SU-DHL-6 (cell line): Measurements from ENCODE around the gene USP24.

ENCODE experiments used
- H2AFZ ChIP-seq: fragments of 200-600 bp; sonication (generic); 2 replicates; pipeline ENCODE4 v1.6.1; 2014; ENCODE audit warnings: low read depth, mild to moderate bottlenecking, moderate library complexity, mixed read lengths, antibody characterized with exemption, low read length; ENCODE audit not compliant: severe bottlenecking
- H3F3A ChIP-seq: fragments of 200-600 bp; shearing (Covaris generic); 2 replicates; pipeline ENCODE4 v1.6.0; 2016; ENCODE audit warnings: antibody characterized with exemption, mild to moderate bottlenecking; ENCODE audit not compliant: insufficient read depth
- H3K27ac ChIP-seq: fragments of 200-600 bp; sonication (generic); 2 replicates; pipeline ENCODE4 v1.5.1; 2016; ENCODE audit warnings: low read depth, mild to moderate bottlenecking, low read length, moderate library complexity, mixed read lengths
- H3K27me3 ChIP-seq: fragments of 200-600 bp; sonication (generic), shearing (Covaris generic); 2 replicates; pipeline ENCODE4 v1.6.0; 2014; ENCODE audit warnings: mild to moderate bottlenecking, low read length
- H3K36me3 ChIP-seq: fragments of 200-600 bp; sonication (generic); 2 replicates; pipeline ENCODE4 v1.6.1; 2014; ENCODE audit warnings: mild to moderate bottlenecking, low read length, mixed read lengths
- H3K4me2 ChIP-seq: fragments of 300-600, 200-600 bp; shearing (Covaris generic), sonication (generic); 2 replicates; pipeline ENCODE4 v1.6.0; 2014; ENCODE audit warnings: low read length, low read depth, mild to moderate bottlenecking; ENCODE audit not compliant: poor library complexity, severe bottlenecking
- H3K4me3 ChIP-seq: fragments of 200-600 bp; sonication (generic); 2 replicates; pipeline ENCODE4 v1.5.1; 2014; ENCODE audit warnings: antibody characterized with exemption, low read length, mild to moderate bottlenecking, mixed read lengths; ENCODE audit not compliant: insufficient read depth, poor library complexity, severe bottlenecking
- H3K79me2 ChIP-seq: fragments of 200-600 bp; sonication (generic); 2 replicates; pipeline ENCODE4 v1.6.1; 2014; ENCODE audit warnings: mild to moderate bottlenecking, low read length, moderate library complexity; ENCODE audit not compliant: insufficient read depth
- H3K9ac ChIP-seq: fragments of 200-600 bp; sonication (generic); 2 replicates; pipeline ENCODE4 v1.7.0; 2014; ENCODE audit warnings: mild to moderate bottlenecking, low read length
- H3K9me2 ChIP-seq: fragments of 200-600 bp; sonication (generic); replicated peaks from 2 replicates; pipeline ENCODE4 v1.6.1; 2014; ENCODE audit warnings: low read length; ENCODE audit not compliant: insufficient read depth
- H3K9me3 ChIP-seq: fragments of 200-600 bp; sonication (generic); 2 replicates; pipeline ENCODE4 v1.6.1; 2014; ENCODE audit warnings: low read length, mixed read lengths; ENCODE audit not compliant: insufficient read depth
- H4K20me1 ChIP-seq: fragments of 200-600 bp; sonication (generic); 2 replicates; pipeline ENCODE4 v1.6.1; 2014; ENCODE audit warnings: low read depth, mild to moderate bottlenecking, antibody characterized with exemption, low read length, moderate library complexity, mixed read lengths
- EZH2phosphoT487 ChIP-seq: fragments of 200-600 bp; sonication (generic), shearing (Covaris generic); conservative IDR thresholded peaks from 2 replicates; pipeline ENCODE4 v1.6.1; 2018; ENCODE audit warnings: mild to moderate bottlenecking, antibody characterized with exemption, low read length, moderate library complexity, mixed read lengths
- TF ChIP-seq, protein P1 (sequence below): fragments of 200-600 bp; sonication (generic); IDR thresholded peaks from one replicate; pipeline ENCODE4 v1.5.1; 2017; ENCODE audit warnings: antibody characterized with exemption, mild to moderate bottlenecking, low read length, moderate library complexity; ENCODE audit not compliant: insufficient read depth, poor library complexity, severe bottlenecking

The USP24 gene, protein sequence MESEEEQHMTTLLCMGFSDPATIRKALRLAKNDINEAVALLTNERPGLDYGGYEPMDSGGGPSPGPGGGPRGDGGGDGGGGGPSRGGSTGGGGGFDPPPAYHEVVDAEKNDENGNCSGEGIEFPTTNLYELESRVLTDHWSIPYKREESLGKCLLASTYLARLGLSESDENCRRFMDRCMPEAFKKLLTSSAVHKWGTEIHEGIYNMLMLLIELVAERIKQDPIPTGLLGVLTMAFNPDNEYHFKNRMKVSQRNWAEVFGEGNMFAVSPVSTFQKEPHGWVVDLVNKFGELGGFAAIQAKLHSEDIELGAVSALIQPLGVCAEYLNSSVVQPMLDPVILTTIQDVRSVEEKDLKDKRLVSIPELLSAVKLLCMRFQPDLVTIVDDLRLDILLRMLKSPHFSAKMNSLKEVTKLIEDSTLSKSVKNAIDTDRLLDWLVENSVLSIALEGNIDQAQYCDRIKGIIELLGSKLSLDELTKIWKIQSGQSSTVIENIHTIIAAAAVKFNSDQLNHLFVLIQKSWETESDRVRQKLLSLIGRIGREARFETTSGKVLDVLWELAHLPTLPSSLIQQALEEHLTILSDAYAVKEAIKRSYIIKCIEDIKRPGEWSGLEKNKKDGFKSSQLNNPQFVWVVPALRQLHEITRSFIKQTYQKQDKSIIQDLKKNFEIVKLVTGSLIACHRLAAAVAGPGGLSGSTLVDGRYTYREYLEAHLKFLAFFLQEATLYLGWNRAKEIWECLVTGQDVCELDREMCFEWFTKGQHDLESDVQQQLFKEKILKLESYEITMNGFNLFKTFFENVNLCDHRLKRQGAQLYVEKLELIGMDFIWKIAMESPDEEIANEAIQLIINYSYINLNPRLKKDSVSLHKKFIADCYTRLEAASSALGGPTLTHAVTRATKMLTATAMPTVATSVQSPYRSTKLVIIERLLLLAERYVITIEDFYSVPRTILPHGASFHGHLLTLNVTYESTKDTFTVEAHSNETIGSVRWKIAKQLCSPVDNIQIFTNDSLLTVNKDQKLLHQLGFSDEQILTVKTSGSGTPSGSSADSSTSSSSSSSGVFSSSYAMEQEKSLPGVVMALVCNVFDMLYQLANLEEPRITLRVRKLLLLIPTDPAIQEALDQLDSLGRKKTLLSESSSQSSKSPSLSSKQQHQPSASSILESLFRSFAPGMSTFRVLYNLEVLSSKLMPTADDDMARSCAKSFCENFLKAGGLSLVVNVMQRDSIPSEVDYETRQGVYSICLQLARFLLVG (N-terminal part only)

DNA sequence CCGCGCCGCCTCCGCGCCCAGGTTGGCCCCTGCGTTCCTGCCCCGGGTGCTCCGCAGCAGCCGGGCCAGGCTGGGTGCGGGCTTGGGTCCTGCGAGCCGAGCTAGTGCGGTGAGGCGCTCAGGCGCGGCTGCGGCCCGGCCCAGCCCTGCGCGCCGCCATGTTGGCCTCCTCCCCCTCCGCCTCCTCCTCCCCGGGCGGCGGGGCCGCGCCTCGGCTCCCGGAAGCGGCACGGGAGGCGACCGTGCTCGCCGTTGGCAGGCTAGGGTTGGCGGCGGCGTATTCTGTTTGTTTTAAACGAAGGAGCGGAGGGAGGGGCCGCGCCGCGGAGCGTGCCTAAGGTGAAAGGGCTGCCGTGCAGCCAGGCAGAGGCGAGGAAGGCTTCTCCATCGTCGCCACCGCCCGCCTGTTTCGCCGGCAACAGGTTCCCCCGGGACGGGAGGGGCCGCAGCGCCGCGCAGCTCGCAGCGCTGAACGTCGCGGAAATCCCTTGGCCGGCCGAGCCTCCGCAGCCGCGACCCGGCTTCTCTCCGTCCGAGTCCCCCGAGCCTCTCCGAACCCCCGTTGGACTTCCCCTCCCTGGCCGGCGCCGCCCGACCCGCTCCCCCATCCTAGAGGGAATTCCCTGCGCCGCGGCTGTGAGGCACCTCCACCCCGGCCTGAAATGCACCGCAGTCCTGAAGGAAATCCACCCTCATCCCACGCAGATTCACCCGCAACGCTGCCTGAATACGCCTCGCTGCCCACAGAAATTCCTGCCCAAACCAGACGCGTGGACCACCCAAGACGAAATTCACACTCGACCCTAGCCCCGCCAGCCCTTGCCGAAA, at the start of gene USP24:
USP24 (minus strand) TSS at position 171 of the 828 bp plus-strand sequence. CDS start 251 bp downstream, outside the sequence.
- Histone ChIP-seq H3K27ac (peak within 1 kb of the TSS; percentile 46), H3K9me2 (no peaks in the 10 kb centered on the region), H3K4me2 (peak within 1 kb of the TSS; percentile 78), H3K79me2 (peaks cover 21% of the 10 kb centered on the region), H3K9ac (peak within 1 kb of the TSS; percentile 91), H4K20me1 (no peaks in the 10 kb centered on the region), H3K4me3 (peak within 1 kb of the TSS; percentile 84), H3K36me3 (no peaks in the 10 kb centered on the region), H3K27me3 (no peaks in the 10 kb centered on the region), H3K9me3 (no peaks in the 10 kb centered on the region), H3F3A (peaks cover 15% of the 10 kb centered on the region), H2AFZ (peak within 1 kb of the TSS; percentile 93)
- no peak for TF ChIP-seq EZH2phosphoT487
- TF ChIP-seq, protein P1, sequence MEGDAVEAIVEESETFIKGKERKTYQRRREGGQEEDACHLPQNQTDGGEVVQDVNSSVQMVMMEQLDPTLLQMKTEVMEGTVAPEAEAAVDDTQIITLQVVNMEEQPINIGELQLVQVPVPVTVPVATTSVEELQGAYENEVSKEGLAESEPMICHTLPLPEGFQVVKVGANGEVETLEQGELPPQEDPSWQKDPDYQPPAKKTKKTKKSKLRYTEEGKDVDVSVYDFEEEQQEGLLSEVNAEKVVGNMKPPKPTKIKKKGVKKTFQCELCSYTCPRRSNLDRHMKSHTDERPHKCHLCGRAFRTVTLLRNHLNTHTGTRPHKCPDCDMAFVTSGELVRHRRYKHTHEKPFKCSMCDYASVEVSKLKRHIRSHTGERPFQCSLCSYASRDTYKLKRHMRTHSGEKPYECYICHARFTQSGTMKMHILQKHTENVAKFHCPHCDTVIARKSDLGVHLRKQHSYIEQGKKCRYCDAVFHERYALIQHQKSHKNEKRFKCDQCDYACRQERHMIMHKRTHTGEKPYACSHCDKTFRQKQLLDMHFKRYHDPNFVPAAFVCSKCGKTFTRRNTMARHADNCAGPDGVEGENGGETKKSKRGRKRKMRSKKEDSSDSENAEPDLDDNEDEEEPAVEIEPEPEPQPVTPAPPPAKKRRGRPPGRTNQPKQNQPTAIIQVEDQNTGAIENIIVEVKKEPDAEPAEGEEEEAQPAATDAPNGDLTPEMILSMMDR, result no peak

DNA sequence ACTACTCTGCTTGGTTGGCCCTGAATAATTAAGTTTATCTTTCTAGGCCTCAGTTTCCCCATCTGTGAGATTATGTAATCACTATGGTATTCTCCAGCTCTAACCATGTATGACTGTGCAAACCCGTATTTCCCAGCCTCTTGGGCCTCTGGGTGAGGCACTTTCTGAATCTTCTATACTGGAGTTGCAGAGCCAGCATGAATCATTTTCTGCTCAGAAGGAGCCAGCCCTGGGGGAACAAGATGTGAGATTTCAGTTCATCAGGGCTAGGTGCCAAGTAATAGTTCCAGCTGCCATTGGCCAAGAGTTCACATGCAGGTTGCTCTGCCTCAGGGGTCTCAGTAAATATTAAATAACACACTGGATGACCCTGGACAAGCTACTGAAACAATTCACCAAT, 47.7 kb upstream of the USP24 start:
- no peaks in the 10 kb centered on the region for H3K9me3 ChIP-seq
- no peaks in the 10 kb centered on the region for H3K27me3 ChIP-seq
- H3K36me3 ChIP-seq, result no peaks in the 10 kb centered on the region
- no peaks in the 10 kb centered on the region for H4K20me1 ChIP-seq
- no peaks in the 10 kb centered on the region for H3K9me2 ChIP-seq
- no peak overlapping the region for H3K4me3 ChIP-seq
- no peak overlapping the region for H3K9ac ChIP-seq
- no peak overlapping the region for H3K27ac ChIP-seq
- H2AFZ ChIP-seq, result no peak overlapping the region
- H3K4me2 ChIP-seq, result no peak overlapping the region
- H3F3A ChIP-seq, result no peaks in the 10 kb centered on the region
- no peaks in the 10 kb centered on the region for H3K79me2 ChIP-seq
- no peak for TF ChIP-seq EZH2phosphoT487
- TF ChIP-seq, protein P1, result no peak

DNA sequence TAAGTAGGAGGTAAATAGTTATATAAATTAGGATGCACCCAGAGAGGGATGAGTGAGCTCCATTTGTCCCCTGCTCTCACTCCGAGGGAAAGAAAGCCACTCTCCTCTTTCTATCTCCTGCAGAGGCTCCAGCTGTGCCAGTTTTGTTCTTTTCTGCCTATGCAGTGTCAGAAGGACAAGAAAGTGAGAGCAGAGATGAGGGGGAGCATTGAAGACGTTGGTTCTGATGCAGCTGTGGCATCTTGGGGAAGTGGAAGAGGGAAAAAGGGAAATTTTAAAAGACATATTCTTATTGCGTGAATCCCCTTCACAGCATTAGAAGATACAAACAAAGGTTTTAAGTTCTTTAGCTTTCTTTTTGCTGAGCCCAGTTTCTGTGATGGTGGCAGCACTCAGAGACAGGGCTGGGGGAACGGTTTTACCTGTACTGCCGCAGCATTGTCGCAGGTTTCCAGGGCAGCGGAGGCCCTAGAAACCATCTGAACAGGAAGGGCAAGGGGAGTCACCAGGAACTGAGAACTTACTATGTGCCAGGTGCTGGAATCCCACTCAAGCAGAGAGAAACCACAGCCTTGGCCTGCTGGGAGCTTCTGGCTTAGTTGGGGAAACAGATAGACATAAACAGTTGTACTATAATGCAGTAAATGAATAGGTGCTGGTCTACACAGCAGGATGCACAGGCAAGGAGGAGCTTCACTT, 44.9 kb upstream of the USP24 start:
- H3F3A ChIP-seq, result no peaks in the 10 kb centered on the region
- H2AFZ ChIP-seq, result no peak overlapping the region
- no peaks in the 10 kb centered on the region for H4K20me1 ChIP-seq
- H3K4me2 ChIP-seq, result no peak overlapping the region
- H3K36me3 ChIP-seq, result no peaks in the 10 kb centered on the region
- no peaks in the 10 kb centered on the region for H3K9me2 ChIP-seq
- TF ChIP-seq EZH2phosphoT487, result no peak
- TF ChIP-seq, protein P1, result no peak
- no peaks in the 10 kb centered on the region for H3K9me3 ChIP-seq
- no peak overlapping the region for H3K27ac ChIP-seq
- no peaks in the 10 kb centered on the region for H3K79me2 ChIP-seq
- no peak overlapping the region for H3K9ac ChIP-seq
- no peaks in the 10 kb centered on the region for H3K27me3 ChIP-seq
- no peak overlapping the region for H3K4me3 ChIP-seq
